IMR-90 (cell line): Measurements from ENCODE around the gene WNT4. TPM values are rescaled to one million over a fixed set of nuclear protein-coding genes. Genes with fewer than 3 reads are reported as not detected.

Experiments used
- ATAC-seq: fragments of 200-7000 bp; cut with Tn5 transposase; 2 replicates; pipeline ENCODE4 v1.9.1; 2020; ENCODE audit warnings: low read depth, mild to moderate bottlenecking, moderate library complexity
- BruUV-seq: library from RNA; stranded (reverse); fragments of 400-500 nt; replicated peaks from 2 replicates; lab custom pipeline; 2021; lab: Mats Ljungman, UMichigan
- CTCF ChIA-PET: fragments of 300-600 bp; formaldehyde crosslinking; extraction: SDS; loops from one replicate; lab custom pipeline; 2021; ENCODE audit warnings: antibody characterized with exemption; lab: Yijun Ruan, JAX
- POLR2A ChIA-PET: fragments of 300-600 bp; sonication (Branson Sonifier 250); formaldehyde crosslinking; loops from one replicate; lab custom pipeline; 2022; ENCODE audit warnings: antibody characterized with exemption; ENCODE audit not compliant: unreplicated experiment; lab: Charles Lee
- DNase-seq: peaks from one replicate; pipeline ENCODE4 v3.0.0; 2013
- H2AFZ ChIP-seq: replicated peaks from 2 replicates; pipeline ENCODE3; 2013; ENCODE audit warnings: low read length, mild to moderate bottlenecking; ENCODE audit not compliant: poor library complexity
- H2AK5ac ChIP-seq: 2 replicates; pipeline ENCODE4 v1.6.1; 2013; ENCODE audit warnings: low read depth, low read length, inconsistent platforms
- H2AK9ac ChIP-seq: replicated peaks from 2 replicates; pipeline ENCODE3; 2013; ENCODE audit warnings: mild to moderate bottlenecking, low read depth, low read length, moderate library complexity; ENCODE audit not compliant: poor library complexity
- H2BK120ac ChIP-seq: 2 replicates; pipeline ENCODE4 v1.6.1; 2013; ENCODE audit warnings: low read depth, low read length, inconsistent platforms
- H2BK15ac ChIP-seq: 3 replicates; pipeline ENCODE4 v1.6.1; 2013; ENCODE audit warnings: low read depth, low read length, inconsistent platforms
- H2BK20ac ChIP-seq: 2 replicates; pipeline ENCODE4 v1.6.1; 2013; ENCODE audit warnings: low read depth, mild to moderate bottlenecking, inconsistent platforms, low read length, moderate library complexity
- H2BK5ac ChIP-seq: 2 replicates; pipeline ENCODE4 v1.6.1; 2013; ENCODE audit warnings: mild to moderate bottlenecking, low read depth, low read length, inconsistent platforms; ENCODE audit not compliant: poor library complexity, severe bottlenecking
- H3K14ac ChIP-seq: replicated peaks from 2 replicates; pipeline ENCODE4 v1.6.1; 2013; ENCODE audit warnings: low read depth, low read length, inconsistent platforms
- H3K18ac ChIP-seq: 2 replicates; pipeline ENCODE4 v1.6.1; 2013; ENCODE audit warnings: low read depth, low read length, control low read depth
- H3K23ac ChIP-seq: 2 replicates; pipeline ENCODE4 v1.6.1; 2013; ENCODE audit warnings: low read depth, low read length, inconsistent platforms
- H3K27ac ChIP-seq: 2 replicates; pipeline ENCODE4 v1.5.1; 2013; ENCODE audit warnings: mild to moderate bottlenecking, control low read depth, low read length; ENCODE audit not compliant: insufficient read depth
- H3K27me3 ChIP-seq: 2 replicates; pipeline ENCODE4 v1.6.1; 2013; ENCODE audit warnings: low read length; ENCODE audit not compliant: control insufficient read depth, insufficient read depth
- H3K36me3 ChIP-seq: 2 replicates; pipeline ENCODE4 v1.6.1; 2013; ENCODE audit warnings: low read length, mixed read lengths; ENCODE audit not compliant: control insufficient read depth, insufficient read depth
- H3K4ac ChIP-seq: 2 replicates; pipeline ENCODE4 v1.6.1; 2013; ENCODE audit warnings: low read depth, low read length, inconsistent platforms
- H3K4me1 ChIP-seq: 2 replicates; pipeline ENCODE4 v1.6.1; 2013; ENCODE audit warnings: low read length, mixed read lengths; ENCODE audit not compliant: control insufficient read depth, insufficient read depth
- H3K4me2 ChIP-seq: 2 replicates; pipeline ENCODE4 v1.6.1; 2013; ENCODE audit warnings: low read depth, mild to moderate bottlenecking, control low read depth, low read length, moderate library complexity
- H3K4me3 ChIP-seq: 2 replicates; pipeline ENCODE4 v1.5.1; 2013; ENCODE audit warnings: low read depth, mild to moderate bottlenecking, control low read depth, low read length, moderate library complexity; ENCODE audit not compliant: insufficient read depth
- H3K56ac ChIP-seq: 2 replicates; pipeline ENCODE4 v1.6.1; 2013; ENCODE audit warnings: low read length, inconsistent platforms; ENCODE audit not compliant: insufficient read depth; ENCODE audit errors: extremely low read depth
- H3K79me1 ChIP-seq, 2 experiments: 2 replicates each; pipeline ENCODE4 v1.6.1; 2013; ENCODE audit warnings: low read length in 2 of 2, inconsistent platforms in 1 of 2, low read depth in 1 of 2
- H3K9ac ChIP-seq: 2 replicates; pipeline ENCODE4 v1.6.1; 2013; ENCODE audit warnings: low read depth, low read length, control low read depth
- H3K9me1 ChIP-seq: 2 replicates; pipeline ENCODE4 v1.6.1; 2013; ENCODE audit warnings: low read length, inconsistent platforms; ENCODE audit not compliant: insufficient read depth
- H3K9me3 ChIP-seq: 2 replicates; pipeline ENCODE4 v1.6.1; 2013; ENCODE audit warnings: low read length; ENCODE audit not compliant: control insufficient read depth, insufficient read depth
- H4K20me1 ChIP-seq: 2 replicates; pipeline ENCODE4 v1.6.1; 2013; ENCODE audit warnings: low read length, inconsistent platforms; ENCODE audit not compliant: insufficient read depth
- H4K5ac ChIP-seq: 2 replicates; pipeline ENCODE4 v1.6.1; 2013; ENCODE audit warnings: mild to moderate bottlenecking, low read depth, low read length, control low read depth
- H4K8ac ChIP-seq, 2 experiments: 2 replicates each; pipeline ENCODE4 v1.6.1; 2013; ENCODE audit warnings: low read depth in 2 of 2, low read length in 2 of 2, control low read depth in 1 of 2, inconsistent platforms in 1 of 2
- H4K91ac ChIP-seq: 2 replicates; pipeline ENCODE4 v1.6.1; 2013; ENCODE audit warnings: low read depth, low read length, inconsistent platforms; ENCODE audit not compliant: insufficient read depth
- CEBPB ChIP-seq: IDR thresholded peaks from 2 replicates; pipeline ENCODE4 v1.6.1; 2012; ENCODE audit warnings: low read depth, low read length, improper control_type of control experiment
- MAFK ChIP-seq: IDR thresholded peaks from 2 replicates; pipeline ENCODE4 v1.6.1; 2012; ENCODE audit warnings: low read depth, low read length, improper control_type of control experiment
- WGBS, 2 experiments: methylation state at CpG; one replicate each; pipeline versions ENCODE4 v1.1.5 to v1.1.7; 2013; ENCODE audit warnings: missing lambda C conversion rate in 2 of 2; ENCODE audit not compliant: insufficient read length in 1 of 2; ENCODE audit errors: extremely low coverage in 2 of 2; 5-methylcytosine and 5-hydroxymethylcytosine counted together
- dilution Hi-C: fragments of 300-500 bp; cut with HindIII; formaldehyde crosslinking; loops from one replicate; pipeline ENCODE4 v1.14.3; 2018; ENCODE audit warnings: low sequenced_read_pairs; ENCODE audit not compliant: unreplicated experiment
- in situ Hi-C: fragments of 300-500 bp; cut with MboI; formaldehyde crosslinking; loops from 3 replicates; pipeline ENCODE4 v1.14.3; 2019; ENCODE audit warnings: low sequenced_read_pairs, inconsistent platforms, mixed read lengths
- intact Hi-C: fragments of 100-400 bp; cut with micrococcal nuclease; formaldehyde crosslinking; loops from 2 replicates; pipeline ENCODE4 v1.10.0; 2022
- polyA plus RNA-seq, 3 experiments: library from polyadenylated mRNA; depleted of rRNA; stranded (reverse); fragments of >200 nt; gene quantifications; 2 replicates each; pipeline ENCODE4 v1.2.3, GENCODE V29; 2012; ENCODE audit warnings: low replicate concordance in 1 of 3
- total RNA-seq: library from RNA; depleted of rRNA; stranded (reverse); fragments of >200 nt; gene quantifications from 2 replicates; pipeline ENCODE4 v1.2.3, GENCODE V29; 2012; rRNA removed
- TF ChIP-seq, protein P1 (sequence below): fragments of 150-350 bp; IDR thresholded peaks from 2 replicates; pipeline ENCODE4 v1.6.1; 2016; ENCODE audit warnings: low read depth, mild to moderate bottlenecking, low read length, moderate library complexity, borderline replicate concordance
- TF ChIP-seq, protein P2 (sequence below): conservative IDR thresholded peaks from 2 replicates; pipeline ENCODE4 v1.5.1; 2012; ENCODE audit warnings: mild to moderate bottlenecking, low read depth, low read length, improper control_type of control experiment

The WNT4 gene
- total and polyA plus RNA-seq, 2 of the 4 experiments (the other 2 are of a cell fraction), result not detected

- Histone ChIP-seq H3K4me1 (peaks cover 13% of the 10 kb centered on the region), H3K4ac (no peak overlapping the region), H4K91ac (no peak overlapping the region), H2BK20ac (no peak overlapping the region), H2AK9ac (no peak overlapping the region), H3K4me2 (no peak overlapping the region), H3K4me3 (no peak overlapping the region), H2AK5ac (no peak overlapping the region), H2BK120ac (no peak overlapping the region), H2AFZ (no peak overlapping the region), H4K5ac (no peak overlapping the region), H3K18ac (no peak overlapping the region), H3K56ac (no peak overlapping the region), H3K9me1 (peaks cover 22% of the 10 kb centered on the region), H3K14ac (no peak overlapping the region), H3K27ac (no peak overlapping the region), H2BK15ac (no peak overlapping the region), H3K27me3 (no peaks in the 10 kb centered on the region), H2BK5ac (no peak overlapping the region), H3K9me3 (no peaks in the 10 kb centered on the region), H3K36me3 (peaks cover 13% of the 10 kb centered on the region), H3K79me1 (peaks cover 0 to 41% of the 10 kb centered on the region in 2 experiments; a peak in 2 of 4 replicates), H4K20me1 (peaks cover 100% of the 10 kb centered on the region), H4K8ac (no peak overlapping the region), H3K23ac (no peak overlapping the region), H3K9ac (no peak overlapping the region)
- intact Hi-C loops (no loop called here), dilution Hi-C loops (no loop called here), in situ Hi-C loops (no loop called here)
- CTCF ChIA-PET, result interaction anchor here (0.6 kb wide), 1 partner anchor 39 kb away, joined by 5 read pairs; no protein-coding TSS in a partner anchor
- ATAC-seq (no peak), DNase-seq (no peak)
- TF ChIP-seq, protein P1, sequence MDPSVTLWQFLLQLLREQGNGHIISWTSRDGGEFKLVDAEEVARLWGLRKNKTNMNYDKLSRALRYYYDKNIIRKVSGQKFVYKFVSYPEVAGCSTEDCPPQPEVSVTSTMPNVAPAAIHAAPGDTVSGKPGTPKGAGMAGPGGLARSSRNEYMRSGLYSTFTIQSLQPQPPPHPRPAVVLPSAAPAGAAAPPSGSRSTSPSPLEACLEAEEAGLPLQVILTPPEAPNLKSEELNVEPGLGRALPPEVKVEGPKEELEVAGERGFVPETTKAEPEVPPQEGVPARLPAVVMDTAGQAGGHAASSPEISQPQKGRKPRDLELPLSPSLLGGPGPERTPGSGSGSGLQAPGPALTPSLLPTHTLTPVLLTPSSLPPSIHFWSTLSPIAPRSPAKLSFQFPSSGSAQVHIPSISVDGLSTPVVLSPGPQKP, result no peak
- TF ChIP-seq, protein P2, sequence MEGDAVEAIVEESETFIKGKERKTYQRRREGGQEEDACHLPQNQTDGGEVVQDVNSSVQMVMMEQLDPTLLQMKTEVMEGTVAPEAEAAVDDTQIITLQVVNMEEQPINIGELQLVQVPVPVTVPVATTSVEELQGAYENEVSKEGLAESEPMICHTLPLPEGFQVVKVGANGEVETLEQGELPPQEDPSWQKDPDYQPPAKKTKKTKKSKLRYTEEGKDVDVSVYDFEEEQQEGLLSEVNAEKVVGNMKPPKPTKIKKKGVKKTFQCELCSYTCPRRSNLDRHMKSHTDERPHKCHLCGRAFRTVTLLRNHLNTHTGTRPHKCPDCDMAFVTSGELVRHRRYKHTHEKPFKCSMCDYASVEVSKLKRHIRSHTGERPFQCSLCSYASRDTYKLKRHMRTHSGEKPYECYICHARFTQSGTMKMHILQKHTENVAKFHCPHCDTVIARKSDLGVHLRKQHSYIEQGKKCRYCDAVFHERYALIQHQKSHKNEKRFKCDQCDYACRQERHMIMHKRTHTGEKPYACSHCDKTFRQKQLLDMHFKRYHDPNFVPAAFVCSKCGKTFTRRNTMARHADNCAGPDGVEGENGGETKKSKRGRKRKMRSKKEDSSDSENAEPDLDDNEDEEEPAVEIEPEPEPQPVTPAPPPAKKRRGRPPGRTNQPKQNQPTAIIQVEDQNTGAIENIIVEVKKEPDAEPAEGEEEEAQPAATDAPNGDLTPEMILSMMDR, result no peak
- TF ChIP-seq MAFK, result no peak
- TF ChIP-seq CEBPB, result no peak
- no TSS peak for BruUV-seq
- WGBS, 2 experiments, result no CpG with 5 or more reads among the region's 2 CpGs
- POLR2A ChIA-PET, result no interaction called here
These were observed 71.4 kb downstream of the WNT4 start for GRCh38 chr1:22071511-22071910.

Other genes starting within 250 kb of the WNT4 start
- gene HSPG2, start 205.8 kb downstream of the WNT4 start, total RNA-seq, result 15.8 and 23.3 TPM in 2 replicates
- gene HSPG2, start 205.8 kb downstream of the WNT4 start, polyA plus RNA-seq (2012; rRNA removed), result 94.0 and 104 TPM in 2 replicates
- not detected in 2 replicates for gene CELA3B, start 166.1 kb downstream of the WNT4 start, total RNA-seq
- gene CELA3B, start 166.1 kb downstream of the WNT4 start, polyA plus RNA-seq (2012; rRNA removed), result not detected in 2 replicates
- not detected in 2 replicates for gene CELA3A, start 141.4 kb downstream of the WNT4 start, total RNA-seq
- not detected in 2 replicates for gene CELA3A, start 141.4 kb downstream of the WNT4 start, polyA plus RNA-seq (2012; rRNA removed)
- gene CDC42, start 90.4 kb downstream of the WNT4 start, total RNA-seq, result 609 and 676 TPM in 2 replicates
- gene CDC42, start 90.4 kb downstream of the WNT4 start, polyA plus RNA-seq (2012; rRNA removed), result 143 and 162 TPM in 2 replicates